Glutamatergic neuron (in vitro differentiated cells): Measurements from ENCODE around the gene CTBP1. TPM values are rescaled to one million over a fixed set of nuclear protein-coding genes. Genes with fewer than 3 reads are reported as not detected.

Experiments
- DNase-seq: peaks from one replicate; pipeline ENCODE4 v3.0.0; 2022
- H3K27ac Mint-ChIP-seq: one replicate; pipeline ENCODE4 v1.8.0; 2020; ENCODE audit warnings: mild to moderate bottlenecking, mixed read lengths, inconsistent platforms; ENCODE audit not compliant: unreplicated experiment
- H3K27me3 Mint-ChIP-seq: one replicate; pipeline ENCODE4 v1.8.0; 2020; ENCODE audit warnings: mild to moderate bottlenecking, moderate library complexity, mixed read lengths, inconsistent platforms; ENCODE audit not compliant: unreplicated experiment
- H3K36me3 Mint-ChIP-seq: one replicate; pipeline ENCODE4 v1.8.0; 2020; ENCODE audit warnings: mild to moderate bottlenecking, mixed read lengths, inconsistent platforms; ENCODE audit not compliant: unreplicated experiment
- H3K4me1 Mint-ChIP-seq: one replicate; pipeline ENCODE4 v1.8.0; 2020; ENCODE audit warnings: mild to moderate bottlenecking, low read depth, mixed read lengths, inconsistent platforms; ENCODE audit not compliant: unreplicated experiment
- H3K4me3 Mint-ChIP-seq: one replicate; pipeline ENCODE4 v1.8.0; 2020; ENCODE audit warnings: mild to moderate bottlenecking, mixed read lengths, inconsistent platforms; ENCODE audit not compliant: unreplicated experiment
- H3K9me3 Mint-ChIP-seq: one replicate; pipeline ENCODE4 v1.8.0; 2020; ENCODE audit warnings: mild to moderate bottlenecking, moderate library complexity, mixed read lengths, inconsistent platforms; ENCODE audit not compliant: unreplicated experiment
- CTCF ChIP-seq: fragments of 200-600 bp; sonication (generic); IDR thresholded peaks from one replicate; pipeline ENCODE4 v1.5.0; 2021; ENCODE audit not compliant: partially characterized antibody, unreplicated experiment
- total RNA-seq: library from RNA; stranded (reverse); fragmentation: NEBNext Ultra II Directional; extraction: Animal tissue kit (Norgen Biotek cat#: 25700); gene quantifications from one replicate; pipeline ENCODE4 v1.2.1, GENCODE V29; 2021; ENCODE audit not compliant: unreplicated experiment

The CTBP1 gene
- total RNA-seq, 1 donor from 2014 or later, result 302 TPM

GRCh38 chr4:1172971-1173757 is 75.8 kb downstream of the CTBP1 start:
- H3K36me3 Mint-ChIP-seq, result peaks cover 4% of the 10 kb centered on the region
- peaks cover 10% of the 10 kb centered on the region for H3K27me3 Mint-ChIP-seq
- no peak for TF ChIP-seq CTCF
- DNase-seq, result peak; percentile 56
- peaks cover 18% of the 10 kb centered on the region for H3K4me1 Mint-ChIP-seq
- peak overlapping the region; percentile 80 for H3K4me3 Mint-ChIP-seq
- peaks cover 12% of the 10 kb centered on the region for H3K9me3 Mint-ChIP-seq
- H3K27ac Mint-ChIP-seq, result peak overlapping the region; percentile 91

GRCh38 chr4:1172228-1172851 is 76.6 kb downstream of the CTBP1 start, which contains the start of gene SPON2:
TSS of gene SPON2 (minus strand) at chr4:1172583.
- TF ChIP-seq CTCF, result no peak
- peak within 1 kb of the TSS; percentile 91 for H3K27ac Mint-ChIP-seq
- peaks cover 22% of the 10 kb centered on the region for H3K4me1 Mint-ChIP-seq
- peaks cover 14% of the 10 kb centered on the region for H3K9me3 Mint-ChIP-seq
- peaks cover 13% of the 10 kb centered on the region for H3K27me3 Mint-ChIP-seq
- peaks cover 4% of the 10 kb centered on the region for H3K36me3 Mint-ChIP-seq
- H3K4me3 Mint-ChIP-seq, result peak within 1 kb of the TSS; percentile 92
- peak; percentile 65 for DNase-seq

- Mint-ChIP-seq H3K9me3 (peaks cover 16% of the 10 kb centered on the region), H3K4me1 (peaks cover 25% of the 10 kb centered on the region), H3K36me3 (peaks cover 7% of the 10 kb centered on the region), H3K4me3 (peak overlapping the region; percentile 92), H3K27me3 (peaks cover 18% of the 10 kb centered on the region), H3K27ac (peak overlapping the region; percentile 68)
- TF ChIP-seq CTCF, result no peak
- DNase-seq, result peak; percentile 66
Observed at GRCh38 chr4:1171311-1172227, 77.4 kb downstream of the CTBP1 start.

- Mint-ChIP-seq H3K4me3 (no peak overlapping the region), H3K27ac (no peak overlapping the region), H3K4me1 (peaks cover 21% of the 10 kb centered on the region), H3K27me3 (peaks cover 22% of the 10 kb centered on the region), H3K36me3 (peaks cover 7% of the 10 kb centered on the region), H3K9me3 (peaks cover 19% of the 10 kb centered on the region)
- TF ChIP-seq CTCF, result no peak
- DNase-seq, result no peak
Observed at GRCh38 chr4:1170976-1171310, 78.0 kb downstream of the CTBP1 start.
